K562 (cell line): Measurements from ENCODE around the gene OPCML. TPM values are rescaled to one million over a fixed set of nuclear protein-coding genes. Genes with fewer than 3 reads are reported as not detected.

Source experiments
- ATAC-seq: fragments of 200-7000 bp; cut with Tn5 transposase; 3 replicates; pipeline ENCODE4 v1.9.1; 2020; ENCODE audit warnings: moderate library complexity
- BruUV-seq: library from RNA; stranded (reverse); fragments of 400-500 nt; replicated peaks from 2 replicates; lab custom pipeline; 2021; lab: Mats Ljungman, UMichigan
- CTCF ChIA-PET: fragments of 300-600 bp; formaldehyde crosslinking; extraction: SDS; loops from one replicate; lab custom pipeline; 2021; ENCODE audit warnings: low intra/inter-chr PET ratio; lab: Yijun Ruan, JAX
- POLR2A ChIA-PET: fragments of 300-600, 350-650 bp; sonication (Branson Sonifier 250); formaldehyde crosslinking; extraction: SDS; loops from one replicate; lab custom pipeline; 2021; ENCODE audit warnings: antibody characterized with exemption, inconsistent platforms; lab: Yijun Ruan, JAX
- DNase-seq, 4 experiments: peaks; one replicate each; pipeline versions ENCODE4 v3.0.0 to v3.0.0-alpha.2; 2011 to 2018; ENCODE audit warnings: low spot score in 3 of 4, mixed read lengths in 3 of 4; ENCODE audit errors: extremely low read depth in 1 of 4
- FAIRE-seq: peaks from 2 replicates; lab custom pipeline; 2011; peaks lifted over from hg19 to GRCh38; lab: Jason Lieb, UNC
- H2AFZ ChIP-seq: 2 replicates; pipeline ENCODE4 v1.6.0; 2011; ENCODE audit warnings: low read depth, low read length, control low read depth, inconsistent platforms
- H3K27ac ChIP-seq: fragments of 200-600 bp; 3 replicates; pipeline ENCODE4 v1.8.0; 2011; ENCODE audit warnings: low read depth, mild to moderate bottlenecking, control low read depth, inconsistent platforms, low read length, moderate library complexity, mixed read lengths; ENCODE audit errors: extremely low read depth
- H3K27me3 ChIP-seq, 2 experiments: fragments of 300-600 bp in 1 of 2; 2 replicates in 1 of 2; 3 replicates in 1 of 2; pipeline versions ENCODE4 v1.6.0 to v1.8.0; 2011; ENCODE audit warnings: inconsistent platforms in 2 of 2, low read length in 2 of 2, mild to moderate bottlenecking in 1 of 2, mixed read lengths in 1 of 2, moderate library complexity in 1 of 2; ENCODE audit not compliant: control insufficient read depth in 2 of 2, insufficient read depth in 2 of 2
- H3K36me3 ChIP-seq: fragments of 300-600 bp; 3 replicates; pipeline ENCODE4 v1.8.0; 2011; ENCODE audit warnings: mild to moderate bottlenecking, low read length, inconsistent platforms; ENCODE audit not compliant: control insufficient read depth, insufficient read depth
- H3K4me1 ChIP-seq, 2 experiments: fragments of 200-600 bp in 1 of 2; replicated peaks in 1 of 2; 2 replicates in 1 of 2; 3 replicates in 1 of 2; pipeline versions ENCODE4 v1.5.1 to v1.8.0; 2011; ENCODE audit warnings: inconsistent platforms in 2 of 2, low read length in 2 of 2, mild to moderate bottlenecking in 1 of 2, mixed read lengths in 1 of 2, moderate library complexity in 1 of 2; ENCODE audit not compliant: control insufficient read depth in 2 of 2, insufficient read depth in 2 of 2
- H3K4me2 ChIP-seq: 2 replicates; pipeline ENCODE4 v1.6.1; 2011; ENCODE audit warnings: low read length, control low read depth, inconsistent platforms, mixed read lengths; ENCODE audit not compliant: insufficient read depth
- H3K4me3 ChIP-seq: fragments of 200-600 bp; sonication (generic), shearing (Covaris generic); 2 replicates; pipeline ENCODE4 v1.5.1; 2016; ENCODE audit warnings: control low read depth, inconsistent platforms
- H3K79me2 ChIP-seq: fragments of 200-600 bp; 3 replicates; pipeline ENCODE4 v1.8.0; 2011; ENCODE audit warnings: low read length, inconsistent platforms; ENCODE audit not compliant: control insufficient read depth, insufficient read depth
- H3K9ac ChIP-seq, 2 experiments: 2 replicates each; pipeline versions ENCODE4 v1.6.0 to v1.6.1; 2011; ENCODE audit warnings: low read depth in 2 of 2, low read length in 2 of 2, control low read depth in 1 of 2, inconsistent platforms in 1 of 2, mild to moderate bottlenecking in 1 of 2, mixed read lengths in 1 of 2; ENCODE audit not compliant: insufficient read depth in 1 of 2
- H3K9me1 ChIP-seq: one replicate; pipeline ENCODE4 v1.6.0; 2011; ENCODE audit warnings: inconsistent platforms, mild to moderate bottlenecking, low read length, moderate library complexity; ENCODE audit not compliant: control insufficient read depth, insufficient read depth
- H3K9me3 ChIP-seq: replicated peaks from 2 replicates; pipeline ENCODE4 v1.5.1; 2011; ENCODE audit warnings: low read depth, low read length, inconsistent platforms; ENCODE audit not compliant: control insufficient read depth, insufficient read depth
- H4K20me1 ChIP-seq: replicated peaks from 2 replicates; pipeline ENCODE4 v1.6.1; 2011; ENCODE audit warnings: low read length, inconsistent platforms, mixed read lengths; ENCODE audit not compliant: control insufficient read depth, insufficient read depth
- CEBPZ ChIP-seq: fragments of 150-350 bp; IDR thresholded peaks from 2 replicates; pipeline ENCODE4 v1.6.1; 2014; ENCODE audit warnings: low read depth, mild to moderate bottlenecking, low read length, borderline replicate concordance
- DLX4 ChIP-seq: fragments of 250-450 bp; sonication (Bioruptor Pico); IDR thresholded peaks from 2 replicates; pipeline ENCODE4 v1.6.1; 2021; ENCODE audit warnings: mild to moderate bottlenecking
- E2F6 ChIP-seq, 2 experiments: IDR thresholded peaks; 2 replicates each; pipeline ENCODE4 v1.6.1; 2011; ENCODE audit warnings: borderline replicate concordance in 1 of 2, control low read depth in 1 of 2, low read depth in 1 of 2, low read length in 1 of 2, mild to moderate bottlenecking in 1 of 2, mixed read lengths in 1 of 2, moderate library complexity in 1 of 2; ENCODE audit not compliant: insufficient read depth in 1 of 2, insufficient read length in 1 of 2, poor library complexity in 1 of 2, severe bottlenecking in 1 of 2; ENCODE audit errors: extremely low read depth in 1 of 2
- FOXP4 ChIP-seq: sonication (generic); formaldehyde crosslinking; IDR thresholded peaks from 2 replicates; pipeline ENCODE4 v1.8.0; 2022; ENCODE audit warnings: mild to moderate bottlenecking, missing genetic modification reagents, borderline replicate concordance
- HSF4 ChIP-seq: fragments of 250-450 bp; sonication (Bioruptor Pico); IDR thresholded peaks from 2 replicates; pipeline ENCODE4 v2.1.2; 2022; ENCODE audit warnings: mild to moderate bottlenecking, moderate library complexity, borderline replicate concordance
- MCM5 ChIP-seq: fragments of 450-650 bp; IDR thresholded peaks from 2 replicates; pipeline ENCODE4 v1.6.1; 2016; ENCODE audit warnings: low read depth
- NFXL1 ChIP-seq: fragments of 450-650 bp; formaldehyde crosslinking; IDR thresholded peaks from 2 replicates; pipeline ENCODE4 v1.4.0; 2021; ENCODE audit warnings: mild to moderate bottlenecking
- SAP30 ChIP-seq: fragments of 200-600 bp; sonication (generic); IDR thresholded peaks from 2 replicates; pipeline ENCODE4 v1.6.1; 2012; ENCODE audit warnings: borderline replicate concordance, low read depth, mild to moderate bottlenecking, moderate library complexity, low read length, control low read depth, inconsistent platforms; ENCODE audit not compliant: insufficient read depth, poor library complexity, severe bottlenecking
- TCF3 ChIP-seq: sonication (generic); formaldehyde crosslinking; IDR thresholded peaks from 2 replicates; pipeline ENCODE4 v1.4.0; 2020; ENCODE audit warnings: mild to moderate bottlenecking, missing genetic modification reagents
- ZFX ChIP-seq: sonication (generic); formaldehyde crosslinking; IDR thresholded peaks from 2 replicates; pipeline ENCODE4 v1.8.0; 2022; ENCODE audit warnings: mild to moderate bottlenecking, missing genetic modification reagents, moderate library complexity
- ZNF507 ChIP-seq: conservative IDR thresholded peaks from 2 replicates; pipeline ENCODE4 v1.6.1; 2017; ENCODE audit warnings: missing genetic modification characterization, missing compliant biosample characterization
- ZNF695 ChIP-seq: fragments of 450-650 bp; formaldehyde crosslinking; IDR thresholded peaks from 2 replicates; pipeline ENCODE4 v1.4.0; 2020; ENCODE audit warnings: mild to moderate bottlenecking, moderate library complexity
- ZNF830 ChIP-seq: fragments of 250-450 bp; sonication (Bioruptor Pico); IDR thresholded peaks from 2 replicates; pipeline ENCODE4 v1.5.0; 2021; ENCODE audit warnings: mild to moderate bottlenecking
- WGBS: fragments of 100-300 bp; shearing (Covaris generic); methylation state at CpG from one replicate; pipeline ENCODE4 v1.1.6; 2016; ENCODE audit warnings: low coverage, mixed read lengths; ENCODE audit not compliant: insufficient coverage; ENCODE audit errors: missing lambda C conversion rate; 5-methylcytosine and 5-hydroxymethylcytosine counted together
- in situ Hi-C: fragments of 300-500 bp; cut with MboI; formaldehyde crosslinking; loops from 4 replicates; pipeline ENCODE4 v1.15.0; 2018; ENCODE audit warnings: inconsistent platforms, mixed read lengths
- intact Hi-C: fragments of 100-400 bp; cut with micrococcal nuclease; formaldehyde crosslinking; loops from 2 replicates; pipeline ENCODE4 v1.14.2; 2022
- polyA plus RNA-seq, 8 experiments: library from polyadenylated mRNA; depleted of rRNA in 4 of 8; stranded (reverse) in 5 of 8; unstranded in 3 of 8; fragments of >200 nt; fragmentation: Nextera tagmentation in 2 of 8; fragmentation: Illumina TruSeq in 1 of 8; extraction: Ambion mirVana in 2 of 8; extraction: Trizol in 1 of 8; gene quantifications; 2 replicates each; pipeline versions ENCODE4 v1.2.1 to v1.2.3, GENCODE V29; 2011 to 2014; ENCODE audit warnings: inconsistent platforms in 1 of 8, missing spikeins in 1 of 8
- total RNA-seq, 7 experiments: library from RNA; depleted of rRNA in 6 of 7; stranded (reverse); fragments of >200 nt in 6 of 7; fragmentation: Illumina TruSeq in 2 of 7; extraction: Trizol in 2 of 7; gene quantifications; 2 replicates each; pipeline versions ENCODE4 v1.2.1 to v1.2.3, GENCODE V29; 2011 to 2021; ENCODE audit warnings: low replicate concordance in 1 of 7

Gene OPCML
- total and polyA plus RNA-seq, 9 of the 15 experiments (the other 6 are each of a cell fraction or from before 2014, with no cell fraction given): not detected

- TF ChIP-seq E2F6 (IDR thresholded peaks at IDR 0.05; ENCODE audit: borderline replicate concordance in 1 of 2, extremely low read depth in 1 of 2, insufficient read depth in 1 of 2, insufficient read length in 1 of 2, low read depth in 1 of 2, low read length in 1 of 2, poor library complexity in 1 of 2, severe bottlenecking in 1 of 2): no peak
- TF ChIP-seq DLX4 (CRISPR knock-in tag): no peak
- no peak for TF ChIP-seq CEBPZ
- TF ChIP-seq, all 486 proteins: peak for 0
Observed at GRCh38 chr11:133383689-133384088, 148.6 kb downstream of the OPCML start (continued).

GRCh38 chr11:133383201-133383600 lies 149.1 kb downstream of the OPCML start:
- H3K9me3 ChIP-seq: no peaks in the 10 kb centered on the region
- 1% methylated on average over 8 of the region's 8 CpGs for WGBS
- no TSS peak for BruUV-seq
- H3K27me3 ChIP-seq: no peaks in the 10 kb centered on the region
- no peak overlapping the region for H3K4me3 ChIP-seq
- no peaks in the 10 kb centered on the region for H3K4me1 ChIP-seq
- in situ Hi-C loops: no loop called here
- no peak overlapping the region for H3K27ac ChIP-seq
- H3K4me2 ChIP-seq: no peak overlapping the region
- no peaks in the 10 kb centered on the region for H3K79me2 ChIP-seq
- no peak for TF ChIP-seq NFXL1 (CRISPR knock-in tag)
- no peak for TF ChIP-seq ZNF507 (tag)
- no peak for TF ChIP-seq TCF3 (CRISPR knock-in tag)
- TF ChIP-seq FOXP4: no peak
- TF ChIP-seq ZNF830 (CRISPR knock-in tag): no peak
- no peak for TF ChIP-seq ZFX (CRISPR knock-in tag)
- no peak for TF ChIP-seq HSF4 (CRISPR knock-in tag)
- no peak for TF ChIP-seq ZNF695 (CRISPR knock-in tag)
- no peak for TF ChIP-seq MCM5
- TF ChIP-seq SAP30: no peak
- intact Hi-C loops: no loop called here
- H4K20me1 ChIP-seq: no peaks in the 10 kb centered on the region
- DNase-seq (no peak), FAIRE-seq (no peak), ATAC-seq (no peak)
- H2AFZ ChIP-seq: no peak overlapping the region
- ChIA-PET CTCF (no interaction called here), POLR2A (no interaction called here)
- H3K9ac ChIP-seq: no peak overlapping the region
- H3K36me3 ChIP-seq: no peaks in the 10 kb centered on the region
- H3K9me1 ChIP-seq: no peaks in the 10 kb centered on the region
